SK-N-MC (cell line): ENCODE measurements around the gene MYO10.

ENCODE experiments used
- DNase-seq: peaks from one replicate; pipeline ENCODE4 v3.0.0-alpha.2; 2011; ENCODE audit warnings: low read depth, low spot score
- H3K27ac ChIP-seq: fragments of 200-600 bp; sonication (generic); 2 replicates; pipeline ENCODE4 v1.5.1; 2016; ENCODE audit warnings: mixed run types
- H3K36me3 ChIP-seq: fragments of 200-600 bp; sonication (generic); 2 replicates; pipeline ENCODE4 v1.6.1; 2017; ENCODE audit warnings: antibody characterized with exemption, low read length, mixed read lengths; ENCODE audit not compliant: insufficient read depth
- H3K4me3 ChIP-seq: fragments of 200-600 bp; sonication (generic); 2 replicates; pipeline ENCODE4 v1.5.1; 2016
- H3K9ac ChIP-seq: fragments of 200-600 bp; sonication (generic); 2 replicates; pipeline ENCODE4 v1.8.0; 2017; ENCODE audit warnings: mixed run types, mixed read lengths; ENCODE audit not compliant: insufficient read length
- H3K9me3 ChIP-seq: fragments of 200-600 bp; sonication (generic); 2 replicates; pipeline ENCODE4 v1.6.1; 2017; ENCODE audit warnings: low read depth, mild to moderate bottlenecking, antibody characterized with exemption, low read length, moderate library complexity, mixed read lengths
- EZH2 ChIP-seq: fragments of 200-600 bp; sonication (generic); IDR thresholded peaks from one replicate; pipeline ENCODE4 v1.6.1; 2017; ENCODE audit warnings: antibody characterized with exemption
- FOXP2 ChIP-seq: optimal IDR thresholded peaks from 2 replicates; pipeline ENCODE3; 2011; ENCODE audit warnings: mild to moderate bottlenecking, moderate library complexity; ENCODE audit not compliant: insufficient read depth; ENCODE audit errors: extremely low read length, control extremely low read depth
- POLR2AphosphoS5 ChIP-seq: IDR thresholded peaks from 2 replicates; pipeline ENCODE4 v1.6.1; 2012; ENCODE audit warnings: mild to moderate bottlenecking, low read depth, low read length, borderline replicate concordance

The MYO10 gene

DNA sequence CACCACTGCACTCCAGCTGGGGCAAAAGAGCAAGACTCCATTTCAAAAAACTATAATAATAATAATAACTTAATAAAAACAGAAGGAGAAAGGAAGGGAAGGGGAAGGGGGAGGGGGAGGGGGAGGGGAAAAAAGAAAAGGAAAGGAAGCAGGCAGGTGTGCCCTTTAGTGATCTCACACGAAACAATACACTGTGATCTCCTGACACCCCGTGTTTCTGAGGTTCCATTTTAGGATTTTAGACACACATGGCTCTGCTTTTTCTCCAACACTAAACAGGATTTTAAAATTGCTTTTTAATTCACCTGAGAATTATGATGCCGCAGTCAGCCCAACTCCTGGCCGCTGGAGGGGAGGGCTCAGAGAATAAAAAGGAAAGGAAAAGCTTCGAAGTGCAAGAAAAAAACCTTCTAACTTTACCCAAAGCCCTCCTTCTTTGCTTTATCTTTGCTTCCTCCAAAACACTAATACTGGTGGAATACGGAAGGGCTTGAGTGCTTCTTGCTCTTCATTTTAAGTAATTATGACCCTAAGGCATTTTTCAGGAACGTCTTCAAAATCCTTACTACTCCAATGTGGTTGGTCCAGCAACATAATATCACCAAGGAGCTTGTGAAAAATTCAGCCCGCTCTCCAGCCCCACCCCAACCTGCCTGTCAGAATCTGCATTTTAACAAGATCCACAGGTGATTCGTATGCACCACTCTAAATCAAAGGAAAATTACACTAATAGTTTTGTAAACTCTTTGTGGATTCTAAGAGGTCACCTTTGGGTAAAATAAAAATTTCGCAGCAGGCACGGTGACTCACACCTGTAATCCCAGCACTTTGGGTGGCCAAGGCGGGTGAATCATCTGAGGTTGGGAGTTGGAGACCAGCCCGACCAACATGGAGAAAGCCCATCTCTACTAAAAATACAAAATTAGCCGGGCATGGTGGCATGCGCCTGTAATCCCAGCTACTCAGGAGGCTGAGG, 66.0 kb downstream of the MYO10 start:
- H3K36me3 ChIP-seq = peaks cover 83% of the 10 kb centered on the region
- H3K9ac ChIP-seq = no peak overlapping the region
- no peak for DNase-seq
- peaks cover 5% of the 10 kb centered on the region; the same call in 1 of the 2 replicates for H3K9me3 ChIP-seq
- H3K27ac ChIP-seq = peak overlapping the region; percentile 68; the same call in 1 of the 2 replicates
- H3K4me3 ChIP-seq = no peak overlapping the region
- TF ChIP-seq FOXP2 (no peak), EZH2 (no peak), POLR2AphosphoS5 (no peak)

DNA sequence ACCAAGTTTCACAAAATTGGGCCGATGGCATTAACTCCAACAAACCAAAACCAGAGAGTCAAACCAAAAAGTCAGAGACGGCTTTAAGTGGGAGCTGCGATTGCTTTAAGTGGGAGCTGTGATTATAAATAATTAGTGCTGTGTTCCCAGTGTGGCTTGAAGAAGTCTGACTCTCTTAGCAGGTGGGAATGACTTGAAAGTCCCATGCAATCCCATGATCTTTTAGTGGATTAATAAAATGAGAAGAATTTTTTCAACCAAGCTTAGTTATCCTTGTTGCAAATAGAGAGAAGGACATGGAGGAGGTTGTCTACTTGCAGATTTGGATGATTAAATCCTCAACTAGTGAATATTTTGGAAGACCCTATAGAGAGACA, 68.5 kb downstream of the MYO10 start:
- TF ChIP-seq EZH2 (no peak), FOXP2 (no peak), POLR2AphosphoS5 (no peak)
- H3K27ac ChIP-seq = peak overlapping the region; percentile 29
- peaks cover 83% of the 10 kb centered on the region for H3K36me3 ChIP-seq

DNA sequence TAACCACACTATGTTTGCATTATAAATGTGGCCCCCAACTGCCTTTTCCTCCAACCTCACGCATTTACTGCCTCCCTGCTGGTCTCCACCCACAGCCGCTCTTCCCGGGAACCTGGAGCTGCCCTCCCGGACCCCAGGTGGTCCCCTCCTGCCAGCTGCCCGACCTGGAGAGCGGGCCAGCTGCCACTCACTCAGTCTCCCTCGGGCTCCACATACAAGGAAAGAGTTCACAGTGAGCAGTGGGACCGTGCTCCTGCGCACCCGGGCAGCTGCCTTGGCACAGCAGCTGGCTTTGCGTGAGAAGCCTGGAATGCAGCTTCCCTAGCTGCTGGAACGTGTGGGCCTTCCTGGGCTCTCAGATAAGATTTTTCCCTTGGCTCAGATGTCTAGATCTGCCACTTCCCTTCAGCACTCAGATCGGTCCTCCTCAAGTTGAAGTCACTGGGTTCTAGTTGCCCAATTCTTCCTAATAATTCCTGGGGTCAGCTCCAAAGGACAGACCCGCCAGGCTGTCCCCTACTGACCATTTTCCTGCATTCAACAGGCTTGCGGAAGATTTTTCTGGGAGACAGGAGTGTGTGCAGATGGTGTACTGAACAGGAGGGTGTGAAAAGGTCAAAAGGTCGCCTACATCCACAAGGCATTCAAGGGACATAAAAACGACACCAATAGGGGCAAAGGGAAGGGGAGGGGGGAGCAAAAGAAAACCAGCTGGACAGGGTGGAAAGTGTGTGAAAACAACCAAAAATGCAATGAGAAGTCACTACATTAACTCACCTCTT, 69.1 kb downstream of the MYO10 start:
- H3K27ac ChIP-seq = peak overlapping the region; percentile 29
- peak overlapping the region; percentile 8; the same call in 1 of the 2 replicates for H3K4me3 ChIP-seq
- no peak overlapping the region for H3K9ac ChIP-seq
- DNase-seq = no peak
- peaks cover 81% of the 10 kb centered on the region for H3K36me3 ChIP-seq
- H3K9me3 ChIP-seq = no peaks in the 10 kb centered on the region
- TF ChIP-seq FOXP2 (no peak), POLR2AphosphoS5 (no peak)

More for the DNA sequence above, 68.5 kb downstream of the MYO10 start:
- DNase-seq = no peak
- H3K4me3 ChIP-seq = no peak overlapping the region; the same call in 1 of the 2 replicates
- no peak overlapping the region for H3K9ac ChIP-seq
- no peaks in the 10 kb centered on the region for H3K9me3 ChIP-seq

GRCh38 chr5:16866273-16866672, 69.8 kb downstream of the MYO10 start:
- Histone ChIP-seq H3K4me3 (no peak overlapping the region), H3K36me3 (peaks cover 81% of the 10 kb centered on the region), H3K9me3 (no peaks in the 10 kb centered on the region), H3K27ac (peak overlapping the region; percentile 29), H3K9ac (no peak overlapping the region)
- DNase-seq = no peak
- no peak for TF ChIP-seq FOXP2
- no peak for TF ChIP-seq POLR2AphosphoS5
- TF ChIP-seq EZH2 = no peak

- peak overlapping the region; percentile 71 for H3K27ac ChIP-seq
- TF ChIP-seq EZH2 (no peak), FOXP2 (no peak)
These were observed 70.9 kb downstream of the MYO10 start for GRCh38 chr5:16865151-16865550.

DNA sequence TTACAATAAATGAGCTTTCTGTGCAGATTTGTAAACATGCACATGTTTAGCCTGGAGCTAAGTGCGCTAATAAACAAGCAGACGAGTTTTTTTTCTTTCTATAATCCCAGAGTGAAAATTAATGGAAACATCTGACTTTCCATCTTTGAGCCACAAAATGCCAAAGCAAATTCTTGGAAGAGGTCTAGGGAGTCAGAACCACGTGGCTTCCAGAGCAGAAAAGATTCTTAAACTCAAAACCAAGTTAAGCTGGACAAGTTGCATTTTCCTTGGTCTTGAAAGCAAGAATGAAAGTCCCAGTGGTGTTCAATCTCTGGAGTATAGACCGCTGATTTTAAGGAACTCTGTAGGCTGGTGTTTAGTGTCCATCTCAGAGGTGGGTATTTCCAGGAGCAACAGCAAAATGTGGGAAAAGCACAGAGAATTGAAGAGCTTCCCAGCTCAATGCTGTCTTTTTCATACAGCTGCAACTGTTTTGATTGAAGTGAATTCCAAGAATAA, 71.4 kb downstream of the MYO10 start:
- H3K9me3 ChIP-seq = no peaks in the 10 kb centered on the region
- peak overlapping the region; percentile 71 for H3K27ac ChIP-seq
- DNase-seq = no peak
- H3K9ac ChIP-seq = no peak overlapping the region
- H3K4me3 ChIP-seq = no peak overlapping the region
- TF ChIP-seq FOXP2 = no peak
- TF ChIP-seq POLR2AphosphoS5 = no peak
- no peak for TF ChIP-seq EZH2
- peaks cover 82% of the 10 kb centered on the region for H3K36me3 ChIP-seq

More at GRCh38 chr5:16865151-16865550, 70.9 kb downstream of the MYO10 start:
- H3K9me3 ChIP-seq = no peaks in the 10 kb centered on the region
- no peak for DNase-seq
- peaks cover 81% of the 10 kb centered on the region for H3K36me3 ChIP-seq
- H3K4me3 ChIP-seq = no peak overlapping the region
- no peak overlapping the region for H3K9ac ChIP-seq

- no peak for DNase-seq
- peak overlapping the region; percentile 63 for H3K27ac ChIP-seq
- peaks cover 86% of the 10 kb centered on the region for H3K36me3 ChIP-seq
- H3K4me3 ChIP-seq = no peak overlapping the region
- TF ChIP-seq EZH2 = no peak
- TF ChIP-seq POLR2AphosphoS5 = no peak
- no peak for TF ChIP-seq FOXP2
- H3K9ac ChIP-seq = no peak overlapping the region
- no peaks in the 10 kb centered on the region for H3K9me3 ChIP-seq
These were observed 72.6 kb downstream of the MYO10 start for GRCh38 chr5:16863469-16863946.

GRCh38 chr5:16862777-16863176, 73.3 kb downstream of the MYO10 start:
- no peak for TF ChIP-seq FOXP2
- Histone ChIP-seq H3K27ac (peak overlapping the region; percentile 33; the same call in 1 of the 2 replicates), H3K9me3 (no peaks in the 10 kb centered on the region), H3K9ac (no peak overlapping the region), H3K36me3 (peaks cover 88% of the 10 kb centered on the region), H3K4me3 (no peak overlapping the region)
- DNase-seq = no peak
